Measurements from ENCODE around the gene ZNF117.

DNA sequence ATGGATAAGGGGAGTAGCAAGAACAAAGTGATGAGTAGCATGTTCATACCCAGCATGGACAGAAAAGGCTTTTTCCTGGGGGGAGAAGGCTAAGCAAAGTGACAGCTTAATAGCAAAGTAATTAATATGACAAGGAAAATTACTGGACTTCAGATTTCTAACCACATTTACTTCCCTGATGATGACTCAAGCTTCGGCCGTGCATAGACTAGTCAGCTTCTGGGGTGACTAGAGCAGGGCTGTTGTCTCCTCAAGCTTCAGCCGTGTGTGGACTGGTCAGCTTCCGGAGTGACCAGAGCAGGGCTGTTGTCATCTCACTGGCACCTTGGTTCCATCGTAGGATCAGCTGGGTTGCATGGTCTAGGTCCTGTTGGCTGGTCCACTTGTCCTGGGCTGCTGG is 2.1 kb upstream of the ZNF117 start:
- TF ChIP-seq, protein P1, sequence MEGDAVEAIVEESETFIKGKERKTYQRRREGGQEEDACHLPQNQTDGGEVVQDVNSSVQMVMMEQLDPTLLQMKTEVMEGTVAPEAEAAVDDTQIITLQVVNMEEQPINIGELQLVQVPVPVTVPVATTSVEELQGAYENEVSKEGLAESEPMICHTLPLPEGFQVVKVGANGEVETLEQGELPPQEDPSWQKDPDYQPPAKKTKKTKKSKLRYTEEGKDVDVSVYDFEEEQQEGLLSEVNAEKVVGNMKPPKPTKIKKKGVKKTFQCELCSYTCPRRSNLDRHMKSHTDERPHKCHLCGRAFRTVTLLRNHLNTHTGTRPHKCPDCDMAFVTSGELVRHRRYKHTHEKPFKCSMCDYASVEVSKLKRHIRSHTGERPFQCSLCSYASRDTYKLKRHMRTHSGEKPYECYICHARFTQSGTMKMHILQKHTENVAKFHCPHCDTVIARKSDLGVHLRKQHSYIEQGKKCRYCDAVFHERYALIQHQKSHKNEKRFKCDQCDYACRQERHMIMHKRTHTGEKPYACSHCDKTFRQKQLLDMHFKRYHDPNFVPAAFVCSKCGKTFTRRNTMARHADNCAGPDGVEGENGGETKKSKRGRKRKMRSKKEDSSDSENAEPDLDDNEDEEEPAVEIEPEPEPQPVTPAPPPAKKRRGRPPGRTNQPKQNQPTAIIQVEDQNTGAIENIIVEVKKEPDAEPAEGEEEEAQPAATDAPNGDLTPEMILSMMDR (IDR thresholded peaks at IDR 0.05; ENCODE audit: low read depth, low read length) = no peak
- TF ChIP-seq POLR2A (IDR thresholded peaks at IDR 0.05; ENCODE audit: extremely low read depth, insufficient read length) = no peak
- no peak for TF ChIP-seq MYC (IDR thresholded peaks at IDR 0.05; ENCODE audit: low read depth, low read length)
- TF ChIP-seq, protein P2, sequence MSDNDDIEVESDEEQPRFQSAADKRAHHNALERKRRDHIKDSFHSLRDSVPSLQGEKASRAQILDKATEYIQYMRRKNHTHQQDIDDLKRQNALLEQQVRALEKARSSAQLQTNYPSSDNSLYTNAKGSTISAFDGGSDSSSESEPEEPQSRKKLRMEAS (IDR thresholded peaks at IDR 0.05; ENCODE audit: low read depth, low read length) = no peak
